SJCRH30 (cell line): ENCODE results near the gene SCGB1D4. TPM values are rescaled to one million over a fixed set of nuclear protein-coding genes. Genes with fewer than 3 reads are reported as not detected.
A peak's percentile ranks its signal among the peaks of the same experiment; 100 is the strongest.
"Not testable (repeated sequence)": the region's sequence is repeated elsewhere in the genome, so short reads cannot be mapped to it uniquely, and the experiment has no call there.

Experiments used
- DNase-seq, 2 experiments: peaks; one replicate each; pipeline ENCODE4 v3.0.0-alpha.2; 2015 to 2020
- H3K27ac ChIP-seq: fragments of 250-450 bp; sonication (Bioruptor Pico); 2 replicates; pipeline ENCODE4 v1.5.1; 2020; ENCODE audit warnings: mild to moderate bottlenecking, moderate library complexity
- H3K27me3 ChIP-seq: fragments of 250-450 bp; sonication (Bioruptor Pico); 2 replicates; pipeline ENCODE4 v1.5.1; 2020; ENCODE audit warnings: mild to moderate bottlenecking, moderate library complexity
- H3K36me3 ChIP-seq: fragments of 250-450 bp; sonication (Bioruptor Pico); 2 replicates; pipeline ENCODE4 v1.5.1; 2020; ENCODE audit warnings: mild to moderate bottlenecking, moderate library complexity
- H3K4me1 ChIP-seq: fragments of 250-450 bp; sonication (Bioruptor Pico); 2 replicates; pipeline ENCODE4 v1.5.1; 2020; ENCODE audit warnings: mild to moderate bottlenecking, moderate library complexity
- H3K4me3 ChIP-seq: fragments of 250-450 bp; sonication (Bioruptor Pico); 2 replicates; pipeline ENCODE4 v1.5.1; 2020; ENCODE audit warnings: mild to moderate bottlenecking, moderate library complexity
- H3K9me3 ChIP-seq: fragments of 250-450 bp; sonication (Bioruptor Pico); replicated peaks from 2 replicates; pipeline ENCODE4 v1.5.1; 2020; ENCODE audit warnings: mild to moderate bottlenecking, moderate library complexity
- total RNA-seq: library from RNA; depleted of rRNA; stranded (reverse); fragments of >200 nt; shearing (Covaris generic); gene quantifications from 2 replicates; pipeline ENCODE4 v1.2.3, GENCODE V29; 2014; rRNA removed

The SCGB1D4 gene
- not detected in 2 replicates for total RNA-seq

GRCh38 chr11:62298975-62299374 lies at the start of gene SCGB1D4:
TSS of gene SCGB1D4 (minus strand) at chr11:62299075. CDS start at chr11:62299010, 65 bp downstream.
- DNase-seq: no peak
- H3K36me3 ChIP-seq: no peaks in the 10 kb centered on the region
- H3K9me3 ChIP-seq: no peaks in the 10 kb centered on the region
- no peak within 1 kb of the TSS for H3K27ac ChIP-seq
- H3K4me3 ChIP-seq: no peak within 1 kb of the TSS
- H3K27me3 ChIP-seq: no peaks in the 10 kb centered on the region
- no peaks in the 10 kb centered on the region for H3K4me1 ChIP-seq

GRCh38 chr11:62345861-62346260 lies 47.0 kb upstream of the SCGB1D4 start:
- no peaks in the 10 kb centered on the region for H3K27me3 ChIP-seq
- H3K27ac ChIP-seq: no peak overlapping the region
- no peaks in the 10 kb centered on the region for H3K9me3 ChIP-seq
- no peaks in the 10 kb centered on the region for H3K36me3 ChIP-seq
- no peak overlapping the region for H3K4me3 ChIP-seq
- DNase-seq: no peak
- H3K4me1 ChIP-seq: no peaks in the 10 kb centered on the region

GRCh38 chr11:62344210-62344609 lies 45.3 kb upstream of the SCGB1D4 start:
- no peaks in the 10 kb centered on the region for H3K36me3 ChIP-seq
- H3K4me1 ChIP-seq: no peaks in the 10 kb centered on the region
- H3K27ac ChIP-seq: no peak overlapping the region
- no peak for DNase-seq
- no peaks in the 10 kb centered on the region for H3K27me3 ChIP-seq
- H3K4me3 ChIP-seq: no peak overlapping the region
- H3K9me3 ChIP-seq: no peaks in the 10 kb centered on the region

GRCh38 chr11:62343646-62344190 lies 44.8 kb upstream of the SCGB1D4 start:
- not testable (repeated sequence) for H3K4me1 ChIP-seq, H3K9me3 ChIP-seq, DNase-seq, H3K27ac ChIP-seq, H3K36me3 ChIP-seq, H3K4me3 ChIP-seq, H3K27me3 ChIP-seq

GRCh38 chr11:62341588-62341987 lies 42.7 kb upstream of the SCGB1D4 start:
- Histone ChIP-seq H3K27ac (no peak overlapping the region), H3K4me3 (no peak overlapping the region), H3K36me3 (no peaks in the 10 kb centered on the region), H3K4me1 (no peaks in the 10 kb centered on the region), H3K27me3 (no peaks in the 10 kb centered on the region), H3K9me3 (no peaks in the 10 kb centered on the region)
- no peak for DNase-seq

- H3K4me3 ChIP-seq: no peak overlapping the region
- peak in 1 of 2 experiments; percentile 39 for DNase-seq
- H3K27ac ChIP-seq: no peak overlapping the region
- no peaks in the 10 kb centered on the region for H3K36me3 ChIP-seq
- H3K9me3 ChIP-seq: no peaks in the 10 kb centered on the region
- no peaks in the 10 kb centered on the region for H3K4me1 ChIP-seq
- H3K27me3 ChIP-seq: no peaks in the 10 kb centered on the region
Observed at GRCh38 chr11:62340269-62340901, 41.5 kb upstream of the SCGB1D4 start.

GRCh38 chr11:62338218-62338617 lies 39.3 kb upstream of the SCGB1D4 start:
- H3K27me3 ChIP-seq: no peaks in the 10 kb centered on the region
- H3K9me3 ChIP-seq: no peaks in the 10 kb centered on the region
- no peaks in the 10 kb centered on the region for H3K36me3 ChIP-seq
- DNase-seq: no peak
- H3K27ac ChIP-seq: no peak overlapping the region
- no peaks in the 10 kb centered on the region for H3K4me1 ChIP-seq
- H3K4me3 ChIP-seq: peak overlapping the region; percentile 80

GRCh38 chr11:62337303-62338181 lies 38.7 kb upstream of the SCGB1D4 start, which contains the start of gene ASRGL1:
TSS of gene ASRGL1 (plus strand) at chr11:62337448. CDS start at chr11:62337978, 530 bp downstream.
- no peaks in the 10 kb centered on the region for H3K4me1 ChIP-seq
- H3K36me3 ChIP-seq: no peaks in the 10 kb centered on the region
- no peaks in the 10 kb centered on the region for H3K9me3 ChIP-seq
- peak within 1 kb of the TSS; percentile 80 for H3K4me3 ChIP-seq
- peak; percentile 81 to 85 for DNase-seq
- H3K27ac ChIP-seq: no peak within 1 kb of the TSS
- no peaks in the 10 kb centered on the region for H3K27me3 ChIP-seq

GRCh38 chr11:62336949-62337302 lies 38.1 kb upstream of the SCGB1D4 start:
- not testable (repeated sequence) for H3K27ac ChIP-seq

GRCh38 chr11:62333768-62334167 lies 34.9 kb upstream of the SCGB1D4 start:
- H3K36me3 ChIP-seq: no peaks in the 10 kb centered on the region
- no peak overlapping the region for H3K4me3 ChIP-seq
- no peak overlapping the region for H3K27ac ChIP-seq
- H3K9me3 ChIP-seq: no peaks in the 10 kb centered on the region
- no peak for DNase-seq
- H3K27me3 ChIP-seq: no peaks in the 10 kb centered on the region
- H3K4me1 ChIP-seq: no peaks in the 10 kb centered on the region

More at GRCh38 chr11:62336949-62337302, 38.1 kb upstream of the SCGB1D4 start:
- DNase-seq, H3K4me1 ChIP-seq, H3K27me3 ChIP-seq, H3K9me3 ChIP-seq, H3K36me3 ChIP-seq: not testable (repeated sequence)
- H3K4me3 ChIP-seq: peak overlapping the region; percentile 80

- not testable (repeated sequence) for H3K27me3 ChIP-seq, H3K36me3 ChIP-seq, H3K27ac ChIP-seq, H3K4me3 ChIP-seq, H3K9me3 ChIP-seq, H3K4me1 ChIP-seq, DNase-seq
Observed at GRCh38 chr11:62331264-62331663, 32.4 kb upstream of the SCGB1D4 start.

- H3K4me1 ChIP-seq: peaks cover 14% of the 10 kb centered on the region; the same call in 1 of the 2 replicates
- H3K27ac ChIP-seq, H3K9me3 ChIP-seq, DNase-seq, H3K27me3 ChIP-seq, H3K36me3 ChIP-seq, H3K4me3 ChIP-seq: not testable (repeated sequence)
Observed at GRCh38 chr11:62327541-62327940, 28.7 kb upstream of the SCGB1D4 start.

GRCh38 chr11:62326719-62327118 lies 27.8 kb upstream of the SCGB1D4 start:
- not testable (repeated sequence) for H3K27ac ChIP-seq, H3K36me3 ChIP-seq, H3K4me3 ChIP-seq, H3K9me3 ChIP-seq, H3K27me3 ChIP-seq
- peak in 1 of 2 experiments; percentile 19 for DNase-seq
- peaks cover 14% of the 10 kb centered on the region; the same call in 1 of the 2 replicates for H3K4me1 ChIP-seq

GRCh38 chr11:62325781-62326180 lies 26.9 kb upstream of the SCGB1D4 start:
- not testable (repeated sequence) for H3K27ac ChIP-seq, H3K36me3 ChIP-seq, H3K4me3 ChIP-seq, H3K27me3 ChIP-seq, H3K9me3 ChIP-seq
- peaks cover 14% of the 10 kb centered on the region; the same call in 1 of the 2 replicates for H3K4me1 ChIP-seq
- DNase-seq: peak; percentile 28 to 46
